B cell (primary cell): ENCODE results near the gene CHST15. TPM values are rescaled to one million over a fixed set of nuclear protein-coding genes. Genes with fewer than 3 reads are reported as not detected.

Experiments
- ATAC-seq: fragments of 200-7000 bp; cut with Tn5 transposase; one replicate; pipeline ENCODE4 v1.10.0; 2021; ENCODE audit warnings: low read depth, mild to moderate bottlenecking, moderate number of reproducible peaks, moderate library complexity
- CTCF ChIA-PET: fragments of 350-600 bp; sonication (Branson Sonifier 250); formaldehyde crosslinking; loops from one replicate; lab custom pipeline; 2021; ENCODE audit warnings: antibody characterized with exemption, inconsistent platforms; lab: Charles Lee
- POLR2A ChIA-PET: fragments of 350-600 bp; sonication (Branson Sonifier 250); formaldehyde crosslinking; loops from one replicate; lab custom pipeline; 2021; ENCODE audit warnings: antibody characterized with exemption; lab: Charles Lee
- DNase-seq: peaks from one replicate; pipeline ENCODE4 v3.0.0; 2013
- H2AFZ ChIP-seq: 2 replicates; pipeline ENCODE4 v1.6.1; 2012; ENCODE audit warnings: mild to moderate bottlenecking, low read depth, low read length; ENCODE audit not compliant: insufficient read depth, poor library complexity, severe bottlenecking
- H3K27ac ChIP-seq, 2 donors: 1 replicate in 1 of 2; 2 replicates in 1 of 2; pipeline ENCODE4 v1.5.1; 2012 to 2013; ENCODE audit warnings: low read length in 2 of 2, mild to moderate bottlenecking in 2 of 2, moderate library complexity in 1 of 2
- H3K27me3 ChIP-seq, 4 experiments: fragments of 200-600 bp in 1 of 4; sonication (generic) in 1 of 4; replicated peaks in 1 of 4; 1 replicate in 2 of 4; 2 replicates in 2 of 4; pipeline versions ENCODE4 v1.6.1 to v1.7.0; 2013 to 2016; ENCODE audit warnings: low read length in 3 of 4, mild to moderate bottlenecking in 2 of 4, mixed read lengths in 1 of 4, moderate library complexity in 1 of 4; ENCODE audit not compliant: insufficient read depth in 4 of 4, control insufficient read depth in 3 of 4; ENCODE audit errors: control extremely low read depth in 1 of 4
- H3K36me3 ChIP-seq, 2 experiments: replicated peaks in 1 of 2; 1 replicate in 1 of 2; 2 replicates in 1 of 2; pipeline versions ENCODE4 v1.6.1 to v1.7.1; 2013; ENCODE audit warnings: low read length in 1 of 2; ENCODE audit not compliant: insufficient read depth in 2 of 2, control insufficient read depth in 1 of 2; ENCODE audit errors: control extremely low read depth in 1 of 2, extremely low read depth in 1 of 2
- H3K4me1 ChIP-seq, 2 donors: fragments of 200-600 bp in 1 of 2; sonication (generic) in 1 of 2; 1 replicate in 1 of 2; 2 replicates in 1 of 2; pipeline versions ENCODE4 v1.5.1 to v1.6.1; 2013 to 2017; ENCODE audit warnings: low read length in 2 of 2; ENCODE audit not compliant: control insufficient read depth in 2 of 2, insufficient read depth in 2 of 2
- H3K4me2 ChIP-seq: replicated peaks from 2 replicates; pipeline ENCODE3; 2012; ENCODE audit warnings: mild to moderate bottlenecking, low read depth, low read length; ENCODE audit not compliant: poor library complexity, severe bottlenecking
- H3K4me3 ChIP-seq, 5 experiments: fragments of 200-600 bp in 1 of 5; sonication (generic) in 1 of 5; 1 replicate in 3 of 5; 2 replicates in 2 of 5; pipeline versions ENCODE4 v1.5.1 to v1.7.0; 2011 to 2016; ENCODE audit warnings: low read length in 4 of 5, mild to moderate bottlenecking in 4 of 5, low read depth in 2 of 5, control low read depth in 1 of 5, moderate library complexity in 1 of 5; ENCODE audit not compliant: insufficient read depth in 1 of 5; ENCODE audit errors: control extremely low read depth in 1 of 5, extremely low read depth in 1 of 5
- H3K79me2 ChIP-seq: fragments of 200-600 bp; sonication (generic); one replicate; pipeline ENCODE4 v1.6.0; 2016; ENCODE audit warnings: low read length; ENCODE audit not compliant: control insufficient read depth, insufficient read depth
- H3K9ac ChIP-seq: fragments of 200-600 bp; sonication (generic); 2 replicates; pipeline ENCODE4 v1.6.1; 2017; ENCODE audit warnings: mild to moderate bottlenecking, low read length, moderate library complexity
- H3K9me3 ChIP-seq, 3 donors: one replicate each; pipeline versions ENCODE4 v1.6.1 to v1.7.1; 2013; ENCODE audit warnings: low read length in 2 of 3; ENCODE audit not compliant: control insufficient read depth in 2 of 3, insufficient read depth in 1 of 3; ENCODE audit errors: control extremely low read depth in 1 of 3
- H4K20me1 ChIP-seq: 2 replicates; pipeline ENCODE4 v1.6.0; 2012; ENCODE audit warnings: mild to moderate bottlenecking, low read length; ENCODE audit not compliant: insufficient read depth, control insufficient read depth, poor library complexity, severe bottlenecking
- H3K27ac Mint-ChIP-seq: one replicate; pipeline ENCODE4 v1.8.0; 2021; ENCODE audit warnings: mixed read lengths
- H3K27me3 Mint-ChIP-seq: one replicate; pipeline ENCODE4 v1.8.0; 2021; ENCODE audit warnings: mixed read lengths
- H3K4me1 Mint-ChIP-seq: one replicate; pipeline ENCODE4 v1.8.0; 2021; ENCODE audit warnings: mixed read lengths
- H3K4me3 Mint-ChIP-seq: one replicate; pipeline ENCODE4 v1.8.0; 2021; ENCODE audit warnings: mixed read lengths
- H3K9me3 Mint-ChIP-seq: one replicate; pipeline ENCODE4 v1.8.0; 2022; ENCODE audit warnings: mixed read lengths; ENCODE audit not compliant: insufficient read depth
- CTCF ChIP-seq: fragments of 200-600 bp; IDR thresholded peaks from one replicate; pipeline ENCODE4 v1.8.0; 2022; ENCODE audit warnings: antibody characterized with exemption, mild to moderate bottlenecking
- EZH2 ChIP-seq: IDR thresholded peaks from 2 replicates; pipeline ENCODE4 v1.6.1; 2012; ENCODE audit warnings: borderline replicate concordance, low read depth, mild to moderate bottlenecking, moderate library complexity, low read length; ENCODE audit not compliant: insufficient read depth, poor library complexity, severe bottlenecking
- WGBS: methylation state at CpG from one replicate; pipeline ENCODE4 v1.1.5; 2013; ENCODE audit warnings: missing lambda C conversion rate; ENCODE audit not compliant: insufficient coverage; 5-methylcytosine and 5-hydroxymethylcytosine counted together
- intact Hi-C: fragments of 100-400 bp; cut with micrococcal nuclease; formaldehyde crosslinking; loops from one replicate; pipeline ENCODE4 v1.10.0; 2022
- polyA plus RNA-seq: library from polyadenylated mRNA; depleted of rRNA; stranded (reverse); fragments of >200 nt; gene quantifications from 2 replicates; pipeline ENCODE4 v1.2.3, GENCODE V29; 2012
- total RNA-seq, 2 donors: library from RNA; stranded (reverse); fragments of 120-200 nt in 1 of 2; gene quantifications; 1 replicate in 1 of 2; 2 replicates in 1 of 2; pipeline versions ENCODE4 v1.2.3 to v1.2.4, GENCODE V29; 2013 to 2022

The CHST15 gene
- total and polyA plus RNA-seq, 2 donors (not counting 1 experiment from before 2014, with no cell fraction given): 17.9 to 75.4 TPM

GRCh38 chr10:124004663-124005004, 88.8 kb downstream of the CHST15 start:
- Histone ChIP-seq H3K9ac (no peak overlapping the region), H2AFZ (no peak overlapping the region), H3K4me3 (no peak overlapping the region), H3K9me3 (no peaks in the 10 kb centered on the region), H3K4me1 (no peaks in the 10 kb centered on the region), H3K79me2 (no peaks in the 10 kb centered on the region), H3K27me3 (no peaks in the 10 kb centered on the region), H3K36me3 (peaks cover 0 to 30% of the 10 kb centered on the region in 2 experiments), H3K4me2 (no peak overlapping the region), H3K27ac (no peak overlapping the region), H4K20me1 (peaks cover 7% of the 10 kb centered on the region)
- no peaks in the 10 kb centered on the region for H3K27me3 Mint-ChIP-seq
- CTCF ChIA-PET: interaction anchor here (1.4 to 3.1 kb wide), 3 partner anchors 9 to 385 kb away, joined by 4 to 14 read pairs (median 11); no protein-coding TSS in a partner anchor
- no CpG with 5 or more reads among the region's 2 CpGs for WGBS
- H3K4me3 Mint-ChIP-seq: no peak overlapping the region
- POLR2A ChIA-PET: no interaction called here
- no peak overlapping the region for H3K27ac Mint-ChIP-seq
- ATAC-seq: no peak
- intact Hi-C loops: no loop called here
- H3K9me3 Mint-ChIP-seq: no peaks in the 10 kb centered on the region
- TF ChIP-seq CTCF: no peak
- TF ChIP-seq EZH2: no peak
- DNase-seq: no peak
- no peaks in the 10 kb centered on the region for H3K4me1 Mint-ChIP-seq

DNA sequence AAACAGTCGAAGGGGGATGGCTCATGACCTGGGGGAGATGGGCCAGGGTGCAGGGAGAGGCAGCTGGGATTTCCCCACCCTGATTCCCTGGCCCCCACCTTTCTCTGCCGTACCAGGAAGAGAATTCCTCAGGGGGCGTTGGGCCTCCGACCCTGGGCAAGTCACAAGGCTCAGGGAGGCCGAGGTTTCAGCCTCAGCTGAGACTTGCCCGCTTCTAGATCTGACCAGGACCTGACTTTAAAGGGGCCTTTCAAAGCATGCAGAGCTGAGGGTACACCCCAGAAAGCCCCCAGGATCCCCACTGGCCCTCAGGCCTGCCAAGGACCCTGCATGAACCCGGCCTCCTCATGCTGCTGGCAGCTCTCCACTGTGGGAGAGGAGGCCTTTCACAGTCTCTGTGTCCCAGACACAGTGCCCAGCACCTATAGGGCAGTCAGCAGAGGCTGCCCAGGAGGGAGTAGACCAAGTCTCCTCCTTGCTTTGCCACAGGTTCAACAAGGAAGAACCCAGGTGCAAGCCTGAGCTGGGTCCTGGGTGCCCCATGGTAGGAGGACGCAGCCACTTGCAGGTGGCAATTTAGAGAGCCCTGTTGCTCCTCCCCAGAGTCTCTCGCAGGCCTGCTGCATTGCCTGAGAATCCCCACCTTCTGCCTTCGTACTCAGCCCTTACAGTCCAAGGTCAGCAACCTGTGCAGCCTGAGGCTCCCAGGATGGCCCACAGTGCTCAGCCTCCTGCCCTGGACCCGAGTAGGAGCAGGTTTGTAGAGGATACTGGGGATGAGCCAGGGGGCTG, 89.3 kb downstream of the CHST15 start:
- no peak for DNase-seq
- POLR2A ChIA-PET: no interaction called here
- H3K27me3 ChIP-seq: no peaks in the 10 kb centered on the region
- H3K4me1 Mint-ChIP-seq: no peaks in the 10 kb centered on the region
- H3K27me3 Mint-ChIP-seq: no peaks in the 10 kb centered on the region
- no peaks in the 10 kb centered on the region for H3K9me3 Mint-ChIP-seq
- TF ChIP-seq EZH2: no peak
- no peak for TF ChIP-seq CTCF
- H3K9ac ChIP-seq: no peak overlapping the region
- H3K27ac ChIP-seq: no peak overlapping the region
- H3K4me2 ChIP-seq: no peak overlapping the region
- 90% methylated on average over 11 of the region's 11 CpGs for WGBS
- no peaks in the 10 kb centered on the region for H3K4me1 ChIP-seq
- no peak overlapping the region for H2AFZ ChIP-seq
- no peak for ATAC-seq
- intact Hi-C loops: no loop called here
- CTCF ChIA-PET: interaction anchor here (1.4 to 3.1 kb wide), 3 partner anchors 8 to 385 kb away, joined by 4 to 14 read pairs (median 11); no protein-coding TSS in a partner anchor
- H3K27ac Mint-ChIP-seq: no peak overlapping the region
- H3K36me3 ChIP-seq: peaks cover 0 to 24% of the 10 kb centered on the region in 2 experiments
- H3K79me2 ChIP-seq: no peaks in the 10 kb centered on the region
- no peak overlapping the region for H3K4me3 ChIP-seq
- H4K20me1 ChIP-seq: peaks cover 7% of the 10 kb centered on the region
- no peak overlapping the region for H3K4me3 Mint-ChIP-seq
- no peaks in the 10 kb centered on the region for H3K9me3 ChIP-seq
